ENCODE results near the gene CD200. TPM values are rescaled to one million over a fixed set of nuclear protein-coding genes. Genes with fewer than 3 reads are reported as not detected.

The CD200 gene
- total RNA-seq, 4 donors from 2014 or later = 15.6 to 31.8 (median 23.6) TPM

- peak overlapping the region in 1 of 2 donors; percentile 89 for H3K27ac ChIP-seq
- intact Hi-C loops (cut with DNase I; ENCODE audit: low total_unique reads) = no loop called here
- TF ChIP-seq POLR2A (IDR thresholded peaks at IDR 0.05) = no peak
- TF ChIP-seq CTCF (IDR thresholded peaks at IDR 0.05) = no peak
- H3K9me3 ChIP-seq = no peaks in the 10 kb centered on the region
- peaks cover 0 to 6% of the 10 kb centered on the region in 2 donors for H3K4me1 ChIP-seq
- no peaks in the 10 kb centered on the region for H3K27me3 ChIP-seq
- no peaks in the 10 kb centered on the region for H3K36me3 ChIP-seq
- DNase-seq = no peak
- no peak overlapping the region for H3K4me3 ChIP-seq
Measured at GRCh38 chr3:112331851-112332250, 1.1 kb upstream of the CD200 start.

DNA sequence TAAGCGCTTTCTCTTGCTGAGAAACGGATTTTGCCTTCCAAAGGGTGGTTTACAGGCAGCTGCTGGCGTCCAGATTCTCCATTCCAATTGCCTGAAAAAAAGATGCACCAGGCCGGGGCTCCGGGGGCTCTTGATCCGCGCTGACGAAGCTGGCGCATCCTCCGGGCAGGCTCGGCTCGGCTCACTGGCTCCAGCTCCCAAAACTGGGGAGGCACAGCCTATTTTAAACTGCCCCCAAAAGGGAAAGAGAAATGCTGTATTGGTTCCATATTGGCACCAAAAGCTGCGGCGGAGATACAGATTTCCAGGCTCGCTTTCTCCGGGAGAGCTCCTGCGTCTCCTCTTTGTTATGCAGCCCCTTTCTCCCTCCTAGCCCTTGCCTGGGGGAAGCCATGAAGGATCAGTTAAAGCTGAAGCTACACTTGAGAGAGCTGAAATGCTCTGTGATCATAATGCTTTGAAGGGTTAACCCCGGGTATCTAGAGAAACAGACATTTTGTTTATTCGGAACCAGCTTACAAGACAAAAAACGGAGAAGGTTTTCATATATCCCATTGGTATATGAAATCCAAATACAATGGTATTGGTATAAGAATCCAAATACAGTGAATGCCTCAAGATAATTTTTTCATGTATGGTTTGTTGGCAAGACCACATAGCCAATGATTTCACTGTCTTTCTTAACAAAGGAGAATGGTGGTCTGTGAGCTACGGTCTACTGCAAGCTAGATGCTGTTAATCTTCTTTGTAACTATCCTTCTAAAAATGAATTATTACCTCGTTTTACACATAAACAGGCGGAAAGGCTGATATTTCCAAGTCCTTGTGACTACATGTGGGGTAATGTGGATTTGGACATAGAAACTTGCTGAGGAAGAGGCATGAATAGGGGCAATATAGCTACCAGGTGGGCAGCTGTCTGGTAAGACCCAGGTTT is 693 bp downstream of the CD200 start:
- Histone ChIP-seq H3K4me1 (peaks cover 0 to 6% of the 10 kb centered on the region in 2 donors), H3K27ac (peak overlapping the region; percentile 89 to 92), H3K9me3 (no peaks in the 10 kb centered on the region), H3K4me3 (peak overlapping the region; percentile 55 to 72), H3K36me3 (no peaks in the 10 kb centered on the region), H3K27me3 (no peaks in the 10 kb centered on the region)
- intact Hi-C loops (cut with DNase I; ENCODE audit: low total_unique reads) = no loop called here
- TF ChIP-seq CTCF (IDR thresholded peaks at IDR 0.05) = no peak
- TF ChIP-seq POLR2A (IDR thresholded peaks at IDR 0.05) = no peak
- peak; percentile 33 to 36 for DNase-seq

DNA sequence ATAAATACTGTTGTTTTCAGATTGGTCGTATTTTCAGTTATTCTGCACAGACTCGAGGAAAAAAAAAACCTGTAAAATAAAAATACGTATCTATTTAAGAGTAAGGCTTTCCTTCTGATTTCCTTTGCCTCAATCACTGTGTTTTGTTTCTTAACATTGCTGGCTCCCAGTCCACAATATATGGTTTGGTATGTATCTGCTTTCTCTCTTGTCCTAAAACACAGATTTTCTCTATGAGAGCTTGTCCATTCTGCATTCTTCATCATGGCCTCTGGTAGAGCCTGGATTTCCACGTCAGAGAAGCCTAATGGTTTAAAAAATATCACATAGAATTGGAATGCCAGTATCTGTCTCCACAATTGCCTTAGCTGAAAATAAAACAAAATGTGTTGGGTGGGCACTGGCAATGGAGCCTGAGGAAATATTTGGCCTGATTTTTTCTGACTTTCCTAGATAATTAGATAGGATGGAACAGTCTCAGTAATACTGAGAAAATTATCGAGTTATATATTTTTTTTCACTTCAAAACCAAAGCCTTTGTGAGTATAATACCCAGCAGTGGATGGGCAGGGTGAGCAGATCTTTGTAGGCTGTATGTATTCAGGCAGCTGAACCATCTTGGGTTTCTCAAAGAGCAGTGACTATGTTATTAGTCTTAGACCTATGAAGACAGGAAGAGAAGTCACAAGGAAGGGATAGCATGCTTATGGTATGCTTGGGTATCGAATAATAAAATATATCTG is 1.9 kb downstream of the CD200 start:
- Histone ChIP-seq H3K36me3 (no peaks in the 10 kb centered on the region), H3K27ac (peak overlapping the region; percentile 89 to 92), H3K4me3 (peak overlapping the region; percentile 55 to 72), H3K27me3 (no peaks in the 10 kb centered on the region), H3K4me1 (no peaks in the 10 kb centered on the region), H3K9me3 (no peaks in the 10 kb centered on the region)
- no peak for DNase-seq
- intact Hi-C loops (cut with DNase I; ENCODE audit: low total_unique reads) = no loop called here
- no peak for TF ChIP-seq CTCF (IDR thresholded peaks at IDR 0.05)
- no peak for TF ChIP-seq POLR2A (IDR thresholded peaks at IDR 0.05)

DNA sequence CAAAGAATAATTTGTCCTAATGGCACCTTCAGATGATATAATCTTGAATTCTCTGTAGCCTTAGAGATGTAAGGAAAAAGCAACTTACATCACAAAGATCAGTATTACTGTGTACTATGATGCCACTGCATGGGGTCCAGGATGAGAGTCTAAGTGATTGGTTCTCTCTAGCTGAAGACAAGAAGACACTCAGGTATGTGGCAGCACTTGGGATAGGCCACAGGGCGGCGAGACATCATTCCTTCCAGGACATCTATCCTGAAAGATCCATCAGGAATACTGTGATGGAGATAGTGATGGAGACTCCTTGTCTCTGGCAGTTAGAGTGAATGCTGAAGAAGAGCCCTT is 2.5 kb downstream of the CD200 start:
- H3K27me3 ChIP-seq = no peaks in the 10 kb centered on the region
- H3K4me1 ChIP-seq = no peaks in the 10 kb centered on the region
- intact Hi-C loops (cut with DNase I; ENCODE audit: low total_unique reads) = no loop called here
- TF ChIP-seq CTCF (IDR thresholded peaks at IDR 0.05) = no peak
- TF ChIP-seq POLR2A (IDR thresholded peaks at IDR 0.05) = no peak
- no peak overlapping the region for H3K4me3 ChIP-seq
- peak overlapping the region; percentile 89 to 92 for H3K27ac ChIP-seq
- DNase-seq = no peak
- H3K36me3 ChIP-seq = no peaks in the 10 kb centered on the region
- no peaks in the 10 kb centered on the region for H3K9me3 ChIP-seq

Data from uterus (tissue), 4 donors.